Activated CD8-positive, alpha-beta memory T cell treated with anti-CD3 and anti-CD28 coated beads, Interleukin-2, amount 10 ng/mL, durations not matched to agents 7 days and 5 days (primary cell): Measurements from ENCODE around the gene REPIN1. TPM values are rescaled to one million over a fixed set of nuclear protein-coding genes. Genes with fewer than 3 reads are reported as not detected.

Experiments used
- ATAC-seq: fragments of 150-1000 bp; cut with Tn5 transposase; one replicate; pipeline ENCODE4 v1.10.0; 2021; ENCODE audit warnings: moderate library complexity
- CTCF ChIA-PET: fragments of 350-600 bp; sonication (Branson Sonifier 250); formaldehyde crosslinking; loops from one replicate; lab custom pipeline; 2021; ENCODE audit warnings: antibody characterized with exemption; lab: Charles Lee
- DNase-seq: peaks from one replicate; pipeline ENCODE4 v3.0.0-alpha.2; 2020
- H3K27ac Mint-ChIP-seq: one replicate; pipeline ENCODE4 v1.8.0; 2021; ENCODE audit warnings: mild to moderate bottlenecking, mixed read lengths
- H3K27me3 Mint-ChIP-seq: one replicate; pipeline ENCODE4 v1.8.0; 2021; ENCODE audit warnings: mixed read lengths
- H3K36me3 Mint-ChIP-seq: one replicate; pipeline ENCODE4 v1.8.0; 2021; ENCODE audit warnings: mild to moderate bottlenecking, mixed read lengths
- H3K4me1 Mint-ChIP-seq: one replicate; pipeline ENCODE4 v1.8.0; 2021; ENCODE audit warnings: mixed read lengths
- H3K4me3 Mint-ChIP-seq: one replicate; pipeline ENCODE4 v1.8.0; 2021; ENCODE audit warnings: mild to moderate bottlenecking, moderate library complexity, mixed read lengths
- H3K9me3 Mint-ChIP-seq: one replicate; pipeline ENCODE4 v1.8.0; 2022; ENCODE audit warnings: low read depth, mixed read lengths
- total RNA-seq, 2 experiments: library from RNA; stranded (reverse); gene quantifications; one replicate each; pipeline ENCODE4 v1.2.3, GENCODE V29; 2021

The REPIN1 gene
- total RNA-seq, 2 experiments from 2014 or later = 51.4 to 55.5 TPM

DNA sequence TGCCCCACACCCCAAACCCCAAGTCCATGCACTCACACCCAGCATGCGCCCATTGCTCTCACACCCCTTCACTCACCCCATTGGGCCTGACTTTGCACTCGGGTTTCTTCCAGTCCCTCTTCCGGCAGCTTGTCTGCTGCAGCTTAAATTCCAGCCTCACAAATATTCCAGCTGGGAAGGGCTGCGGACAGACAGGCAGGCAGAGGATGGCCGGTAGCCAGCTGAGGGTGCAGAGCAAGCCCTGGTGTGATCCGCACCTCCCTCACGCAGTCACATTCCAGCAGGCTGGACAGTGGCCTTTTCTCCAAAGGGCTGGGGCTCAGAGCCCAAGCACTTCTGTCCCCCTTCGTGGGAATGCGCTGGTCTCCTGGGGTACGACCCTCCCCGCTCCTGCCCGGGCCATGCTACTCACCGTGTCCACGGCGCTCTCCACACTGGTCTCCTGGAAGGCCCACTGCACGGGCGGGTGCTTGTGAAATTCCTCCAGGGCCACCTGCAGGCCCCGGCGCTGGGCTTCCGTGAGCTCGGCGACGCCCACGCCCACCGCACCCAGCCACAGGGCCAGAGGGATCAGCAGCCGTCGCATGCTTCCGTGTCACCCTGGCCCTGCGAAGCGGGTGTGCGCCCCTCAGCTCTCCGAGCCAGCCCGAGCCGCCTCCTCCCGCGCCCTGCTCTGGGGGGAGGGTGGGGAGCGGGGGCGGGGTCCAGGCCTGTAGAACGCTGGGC is 28.4 kb upstream of the REPIN1 start:
- CTCF ChIA-PET = no interaction called here
- DNase-seq (no peak), ATAC-seq (no peak)
- Mint-ChIP-seq H3K9me3 (no peaks in the 10 kb centered on the region), H3K27ac (no peak overlapping the region), H3K4me1 (peaks cover 8% of the 10 kb centered on the region), H3K4me3 (no peak overlapping the region), H3K36me3 (no peaks in the 10 kb centered on the region), H3K27me3 (peaks cover 41% of the 10 kb centered on the region)

DNA sequence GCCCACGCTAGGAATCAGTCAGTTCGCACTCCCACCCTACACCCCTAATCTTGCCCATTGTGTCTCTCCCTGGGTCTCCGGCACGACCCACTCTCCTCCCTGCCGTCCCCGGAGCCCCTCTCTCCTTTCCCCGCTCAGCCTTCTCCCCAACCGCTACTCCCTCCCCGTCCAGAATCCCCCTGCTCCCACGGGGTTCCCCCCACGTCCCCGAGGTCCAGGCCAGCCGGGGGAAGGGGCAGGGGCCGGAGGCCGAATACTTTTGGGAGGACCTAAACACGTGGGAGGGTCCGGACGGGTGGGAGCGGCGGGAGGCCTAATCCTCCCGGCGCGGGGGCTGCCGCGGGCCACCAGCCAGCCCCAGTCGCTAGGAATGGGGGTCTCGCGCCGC is 27.8 kb upstream of the REPIN1 start:
- Mint-ChIP-seq H3K27ac (no peak overlapping the region), H3K27me3 (peaks cover 42% of the 10 kb centered on the region), H3K9me3 (no peaks in the 10 kb centered on the region), H3K4me1 (peaks cover 8% of the 10 kb centered on the region), H3K36me3 (no peaks in the 10 kb centered on the region), H3K4me3 (no peak overlapping the region)
- no peak for DNase-seq
- CTCF ChIA-PET = no interaction called here
- ATAC-seq = no peak

DNA sequence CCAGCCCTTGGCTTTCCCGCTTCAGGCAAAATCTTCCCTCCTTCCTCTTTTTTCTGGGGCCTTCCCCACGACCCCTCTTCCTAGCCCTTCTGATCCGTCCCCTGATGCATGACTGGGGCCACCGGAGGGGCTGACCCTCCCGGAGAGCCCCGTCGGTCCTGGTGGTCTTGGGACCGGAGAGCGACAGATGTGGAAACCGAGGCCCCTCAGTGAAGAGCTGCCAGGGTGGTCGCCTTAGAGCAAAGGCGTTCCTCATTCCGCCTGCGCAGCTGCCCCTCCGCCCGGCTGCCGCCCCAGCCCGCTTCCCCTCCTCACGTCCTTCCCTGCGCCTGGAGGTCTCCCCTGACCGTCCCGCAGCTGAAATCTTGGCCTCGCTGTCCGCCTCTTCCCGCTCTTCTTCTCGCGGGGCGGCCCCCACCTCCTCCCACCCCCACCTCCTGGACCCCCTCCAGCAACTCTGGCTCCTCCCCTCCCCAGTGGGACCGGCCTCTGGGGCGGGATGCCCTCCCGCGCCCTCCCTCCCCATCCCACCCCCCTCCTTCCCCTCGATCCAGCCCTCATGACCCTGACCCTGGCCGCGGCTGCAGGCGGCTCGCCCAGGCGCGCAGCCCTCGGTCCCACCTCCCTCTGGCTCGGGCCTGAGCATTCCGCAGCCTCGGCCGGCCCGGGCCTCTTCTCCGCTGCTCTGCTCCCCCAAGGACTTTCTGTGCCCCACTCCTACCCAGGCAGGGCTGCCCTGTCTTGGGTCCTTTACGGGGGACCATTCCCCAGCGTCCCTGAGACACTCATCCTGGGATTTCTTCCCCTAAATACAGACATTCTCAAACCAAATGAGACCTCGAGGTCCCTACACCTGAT is 27.1 kb upstream of the REPIN1 start, which contains the start of gene RARRES2:
Gene RARRES2 (minus strand): TSS at position 367 of the 858 bp plus-strand sequence. CDS start 1,020 bp downstream, outside the sequence.
- CTCF ChIA-PET = no interaction called here
- ATAC-seq (no peak), DNase-seq (no peak)
- peaks cover 8% of the 10 kb centered on the region for H3K4me1 Mint-ChIP-seq
- no peaks in the 10 kb centered on the region for H3K9me3 Mint-ChIP-seq
- H3K36me3 Mint-ChIP-seq = no peaks in the 10 kb centered on the region
- peaks cover 47% of the 10 kb centered on the region for H3K27me3 Mint-ChIP-seq
- H3K4me3 Mint-ChIP-seq = no peak within 1 kb of the TSS
- H3K27ac Mint-ChIP-seq = no peak within 1 kb of the TSS

DNA sequence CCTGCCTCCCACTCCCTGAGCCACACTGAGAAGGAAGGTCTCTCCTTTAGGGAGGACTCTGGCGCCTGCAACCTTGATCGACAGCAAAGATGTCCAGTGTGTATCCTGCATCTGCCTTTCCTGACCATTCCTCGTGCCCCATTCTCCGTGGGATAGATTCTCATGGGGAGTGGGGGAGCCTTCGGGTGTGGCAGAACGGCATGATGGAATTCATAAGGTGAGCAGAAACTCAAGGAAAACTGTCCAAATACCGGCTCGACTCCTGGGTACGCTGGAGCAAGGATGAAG is 26.6 kb upstream of the REPIN1 start:
- H3K27me3 Mint-ChIP-seq = peaks cover 48% of the 10 kb centered on the region
- no peak overlapping the region for H3K4me3 Mint-ChIP-seq
- ATAC-seq (no peak), DNase-seq (no peak)
- CTCF ChIA-PET = interaction anchor here (1.4 kb wide), 1 partner anchor 16 kb away, joined by 3 read pairs; no protein-coding TSS in a partner anchor
- H3K27ac Mint-ChIP-seq = no peak overlapping the region
- no peaks in the 10 kb centered on the region for H3K36me3 Mint-ChIP-seq
- no peaks in the 10 kb centered on the region for H3K9me3 Mint-ChIP-seq
- H3K4me1 Mint-ChIP-seq = peaks cover 8% of the 10 kb centered on the region

DNA sequence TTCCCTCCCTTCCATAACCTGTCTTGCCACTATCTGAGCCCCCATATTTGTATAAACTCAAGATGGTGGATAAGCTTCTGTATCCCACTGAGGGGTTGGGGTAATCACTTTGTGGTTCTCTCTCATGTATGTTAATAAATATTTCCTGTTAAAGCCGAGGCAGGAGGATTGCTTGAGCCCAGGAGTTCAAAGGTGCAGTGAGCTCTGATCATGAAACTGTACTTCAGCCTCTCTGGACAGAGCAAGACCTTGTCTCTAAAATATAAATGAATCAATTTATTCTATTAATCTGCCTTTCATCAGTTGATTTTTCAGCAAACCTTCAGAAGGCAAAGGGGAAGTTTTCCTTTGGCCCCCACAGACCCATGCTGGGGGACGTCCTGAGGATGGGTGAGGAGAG is 25.4 kb upstream of the REPIN1 start:
- CTCF ChIA-PET = interaction anchor here (0.6 to 1.4 kb wide), 3 partner anchors 12 to 27 kb away, joined by 3 read pairs; no protein-coding TSS in a partner anchor
- ATAC-seq = no peak
- H3K4me3 Mint-ChIP-seq = no peak overlapping the region
- peaks cover 52% of the 10 kb centered on the region for H3K27me3 Mint-ChIP-seq
- H3K9me3 Mint-ChIP-seq = no peaks in the 10 kb centered on the region
- H3K36me3 Mint-ChIP-seq = no peaks in the 10 kb centered on the region
- no peak overlapping the region for H3K27ac Mint-ChIP-seq
- H3K4me1 Mint-ChIP-seq = peaks cover 8% of the 10 kb centered on the region
- no peak for DNase-seq

DNA sequence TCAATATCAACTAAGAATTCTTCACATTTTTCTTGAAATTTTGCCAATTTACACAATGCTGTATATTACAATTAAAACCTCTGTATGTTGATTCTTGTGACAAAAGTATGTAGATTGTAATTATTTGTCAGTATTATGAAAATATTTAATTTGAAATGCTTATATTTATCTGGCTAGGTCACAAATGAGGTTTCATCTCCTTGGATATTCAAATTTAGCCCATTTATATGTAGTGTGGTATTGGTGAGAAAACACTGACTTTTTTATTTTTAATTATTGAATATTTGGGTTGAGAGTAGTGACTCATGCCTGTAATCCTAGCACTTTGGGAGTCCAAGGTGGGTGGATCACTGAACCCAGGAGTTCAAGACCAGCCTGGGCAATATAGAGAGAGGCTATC is 24.3 kb upstream of the REPIN1 start:
- no peak overlapping the region for H3K4me3 Mint-ChIP-seq
- CTCF ChIA-PET = no interaction called here
- H3K36me3 Mint-ChIP-seq = no peaks in the 10 kb centered on the region
- peaks cover 54% of the 10 kb centered on the region for H3K27me3 Mint-ChIP-seq
- peaks cover 8% of the 10 kb centered on the region for H3K4me1 Mint-ChIP-seq
- DNase-seq = no peak
- H3K27ac Mint-ChIP-seq = no peak overlapping the region
- ATAC-seq = no peak
- no peaks in the 10 kb centered on the region for H3K9me3 Mint-ChIP-seq

DNA sequence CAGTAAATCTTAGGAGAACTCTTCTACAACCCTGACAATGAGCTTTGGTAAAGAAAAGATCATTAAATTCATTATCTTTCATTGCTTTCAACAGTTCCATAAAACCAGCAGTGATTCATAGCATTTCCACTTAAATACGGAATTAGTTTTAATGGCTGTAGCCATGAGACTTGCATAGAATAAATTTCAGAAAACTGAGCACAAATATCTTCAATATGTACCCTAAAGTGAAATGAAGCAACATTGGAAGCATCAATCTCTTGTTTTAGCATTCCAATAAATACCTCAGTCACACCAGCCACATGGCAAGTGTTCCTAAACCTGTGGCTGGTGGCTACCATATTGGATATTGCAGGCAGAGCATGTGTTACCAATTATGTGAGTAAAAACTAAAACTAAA is 23.6 kb upstream of the REPIN1 start:
- CTCF ChIA-PET = no interaction called here
- no peak overlapping the region for H3K4me3 Mint-ChIP-seq
- peaks cover 49% of the 10 kb centered on the region for H3K27me3 Mint-ChIP-seq
- ATAC-seq = no peak
- DNase-seq = no peak
- no peak overlapping the region for H3K27ac Mint-ChIP-seq
- H3K9me3 Mint-ChIP-seq = no peaks in the 10 kb centered on the region
- no peaks in the 10 kb centered on the region for H3K36me3 Mint-ChIP-seq
- H3K4me1 Mint-ChIP-seq = peaks cover 3% of the 10 kb centered on the region

DNA sequence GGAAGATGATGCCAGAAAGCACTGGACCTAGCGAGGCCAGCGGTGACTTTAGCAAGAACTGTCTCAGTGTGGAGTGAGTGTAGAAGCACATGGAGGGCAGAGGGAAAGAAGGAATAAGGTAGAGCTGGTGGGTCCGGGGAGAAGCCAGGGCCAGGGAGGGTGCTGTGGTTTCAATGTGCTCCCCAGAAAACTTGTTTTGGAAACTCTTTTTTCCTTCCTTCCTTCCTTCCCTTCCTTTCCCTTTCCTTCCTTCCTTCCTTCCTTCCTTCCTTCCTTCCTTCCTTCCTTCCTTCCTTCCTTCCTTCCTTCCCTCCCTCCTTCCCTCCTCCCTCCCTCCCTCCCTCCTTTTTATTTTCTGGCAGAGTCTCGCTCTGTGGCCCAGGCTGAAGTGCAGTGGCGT is 21.7 kb upstream of the REPIN1 start:
- H3K4me1 Mint-ChIP-seq = no peaks in the 10 kb centered on the region
- CTCF ChIA-PET = interaction anchor here (1.2 kb wide), 1 partner anchor 9 kb away, joined by 6 read pairs; no protein-coding TSS in a partner anchor
- DNase-seq (no peak), ATAC-seq (no peak)
- peaks cover 36% of the 10 kb centered on the region for H3K27me3 Mint-ChIP-seq
- H3K36me3 Mint-ChIP-seq = no peaks in the 10 kb centered on the region
- no peaks in the 10 kb centered on the region for H3K9me3 Mint-ChIP-seq
- no peak overlapping the region for H3K4me3 Mint-ChIP-seq
- H3K27ac Mint-ChIP-seq = no peak overlapping the region

DNA sequence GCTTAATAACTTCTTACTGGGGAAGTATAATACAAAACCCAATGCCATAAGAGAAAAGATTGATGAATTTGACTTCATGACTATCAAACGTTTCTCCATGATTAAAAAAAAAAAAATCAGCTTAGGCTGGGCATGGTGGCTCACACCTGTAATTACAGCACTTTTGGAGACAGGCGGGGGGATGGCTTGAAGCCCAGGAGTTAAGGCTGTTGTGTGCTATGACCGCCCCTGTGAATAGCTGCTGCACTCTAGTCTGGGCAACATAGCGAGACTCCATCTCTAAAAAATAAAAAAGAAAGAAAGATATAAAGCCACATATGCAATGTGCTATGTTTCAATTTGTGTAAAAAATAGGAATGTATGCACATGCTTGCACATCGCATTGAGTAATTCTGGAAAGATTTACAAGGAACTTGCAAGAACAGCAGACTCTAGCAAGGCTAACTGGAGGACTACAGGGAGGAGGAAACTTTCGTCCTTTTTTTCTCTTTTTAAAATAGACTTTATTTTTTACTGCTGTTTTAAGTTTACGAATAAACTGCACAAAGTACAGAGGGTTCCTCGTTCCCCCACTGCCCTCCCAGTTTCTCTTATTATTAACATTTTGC is 16.9 kb upstream of the REPIN1 start:
- CTCF ChIA-PET = interaction anchor here (7.3 kb wide), 1 partner anchor 16 kb away, joined by 56 read pairs; the partner anchor contains the start of gene REPIN1
- Mint-ChIP-seq H3K4me1 (peaks cover 9% of the 10 kb centered on the region), H3K27ac (no peak overlapping the region), H3K9me3 (no peaks in the 10 kb centered on the region), H3K36me3 (no peaks in the 10 kb centered on the region), H3K27me3 (peaks cover 10% of the 10 kb centered on the region), H3K4me3 (no peak overlapping the region)
- ATAC-seq (no peak), DNase-seq (no peak)

DNA sequence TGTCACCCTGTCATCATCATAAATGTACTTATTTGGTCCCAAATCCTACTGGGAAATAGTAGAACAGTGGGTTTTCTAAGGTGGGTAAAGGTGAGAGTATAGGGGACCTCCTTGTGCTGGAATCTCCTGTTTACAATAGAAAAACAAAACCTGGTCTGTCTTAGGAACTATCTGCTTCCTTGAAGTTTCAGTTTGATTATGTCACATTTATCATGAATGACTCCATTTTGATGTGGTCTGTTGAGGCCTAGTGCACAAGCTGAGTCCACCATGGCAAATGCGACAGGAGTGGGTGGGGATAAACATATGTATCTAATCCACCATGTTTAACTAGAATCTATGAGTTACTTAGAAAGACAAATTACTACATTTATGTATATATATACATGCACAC is 13.0 kb upstream of the REPIN1 start:
- Mint-ChIP-seq H3K4me3 (no peak overlapping the region), H3K27ac (no peak overlapping the region), H3K9me3 (peaks cover 2% of the 10 kb centered on the region), H3K4me1 (peaks cover 43% of the 10 kb centered on the region), H3K27me3 (peaks cover 6% of the 10 kb centered on the region), H3K36me3 (peaks cover 6% of the 10 kb centered on the region)
- DNase-seq (no peak), ATAC-seq (no peak)
- CTCF ChIA-PET = interaction anchor here (0.6 to 7.3 kb wide), 19 partner anchors 9 to 630 kb away, joined by 3 to 56 read pairs (median 5); partner anchors contain the start of genes ACTR3C, LRRC61 and REPIN1

DNA sequence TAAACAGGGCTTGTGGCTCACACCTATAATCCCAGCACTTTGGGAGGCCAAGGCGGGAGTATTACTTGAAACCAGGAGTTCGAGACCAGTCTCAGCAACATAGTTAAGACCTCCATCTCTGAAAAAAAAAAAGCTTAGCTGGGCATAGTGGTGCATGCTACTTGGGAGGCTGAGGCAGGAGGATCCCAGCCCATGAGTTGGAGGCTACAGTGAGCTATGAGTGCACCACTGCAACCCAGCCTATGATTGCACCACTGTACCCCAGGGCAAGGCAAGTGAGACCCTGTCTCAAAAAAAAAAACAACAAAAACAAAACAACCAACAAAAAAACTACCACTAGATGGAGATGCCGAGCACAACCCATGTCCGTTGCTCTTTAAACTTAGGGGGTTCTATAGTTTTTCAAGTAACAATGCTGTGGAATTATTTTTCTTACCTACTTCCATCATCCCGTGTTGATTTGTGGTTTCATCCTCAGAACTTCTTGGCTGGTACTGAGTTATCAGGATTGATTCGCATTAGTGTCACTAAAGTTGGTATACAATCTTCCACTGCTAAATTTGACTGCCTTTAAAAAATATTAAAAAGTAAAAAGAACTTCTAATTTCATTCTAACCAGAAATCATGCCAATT is 12.2 kb upstream of the REPIN1 start:
- Mint-ChIP-seq H3K27ac (no peak overlapping the region), H3K36me3 (peaks cover 6% of the 10 kb centered on the region), H3K27me3 (peaks cover 6% of the 10 kb centered on the region), H3K4me3 (no peak overlapping the region), H3K4me1 (peaks cover 43% of the 10 kb centered on the region), H3K9me3 (peaks cover 2% of the 10 kb centered on the region)
- CTCF ChIA-PET = interaction anchor here (0.6 to 7.3 kb wide), 15 partner anchors 10 to 630 kb away, joined by 3 to 56 read pairs (median 6); partner anchors contain the start of genes ACTR3C, LRRC61 and REPIN1
- no peak for DNase-seq
- peak; percentile 34 for ATAC-seq

DNA sequence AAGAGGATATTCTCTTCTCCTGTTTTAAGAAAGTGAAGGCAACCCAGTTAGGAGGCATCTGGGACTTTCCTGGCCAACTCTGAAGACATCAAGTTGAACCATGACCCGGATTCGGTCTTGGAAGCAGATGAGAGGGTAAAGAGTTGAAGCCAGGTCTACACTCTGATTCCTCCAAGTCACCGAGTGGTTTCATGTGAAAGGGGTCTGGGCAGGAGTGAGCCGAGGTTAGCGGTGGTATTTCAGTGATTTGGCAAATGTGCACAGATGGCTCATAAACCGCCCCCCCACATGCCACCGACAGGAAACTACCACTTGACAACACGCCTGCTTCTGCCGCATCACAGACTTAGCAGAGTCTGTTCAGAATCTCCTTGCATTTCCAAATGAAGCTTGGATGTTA is 11.4 kb upstream of the REPIN1 start:
- peak; percentile 74 for ATAC-seq
- peak; percentile 82 for DNase-seq
- H3K9me3 Mint-ChIP-seq = peaks cover 2% of the 10 kb centered on the region
- peaks cover 4% of the 10 kb centered on the region for H3K27me3 Mint-ChIP-seq
- CTCF ChIA-PET = interaction anchor here (0.7 to 7.3 kb wide), 9 partner anchors 11 to 398 kb away, joined by 3 to 56 read pairs (median 5); partner anchors contain the start of gene REPIN1
- peak overlapping the region; percentile 46 for H3K4me3 Mint-ChIP-seq
- H3K27ac Mint-ChIP-seq = peak overlapping the region; percentile 81
- peaks cover 6% of the 10 kb centered on the region for H3K36me3 Mint-ChIP-seq
- peaks cover 43% of the 10 kb centered on the region for H3K4me1 Mint-ChIP-seq
